ENCODE data around the gene ID1. TPM values are rescaled to one million over a fixed set of nuclear protein-coding genes. Genes with fewer than 3 reads are reported as not detected.

Gene ID1
- total RNA-seq, 2 donors from 2014 or later = 356 to 514 TPM

DNA sequence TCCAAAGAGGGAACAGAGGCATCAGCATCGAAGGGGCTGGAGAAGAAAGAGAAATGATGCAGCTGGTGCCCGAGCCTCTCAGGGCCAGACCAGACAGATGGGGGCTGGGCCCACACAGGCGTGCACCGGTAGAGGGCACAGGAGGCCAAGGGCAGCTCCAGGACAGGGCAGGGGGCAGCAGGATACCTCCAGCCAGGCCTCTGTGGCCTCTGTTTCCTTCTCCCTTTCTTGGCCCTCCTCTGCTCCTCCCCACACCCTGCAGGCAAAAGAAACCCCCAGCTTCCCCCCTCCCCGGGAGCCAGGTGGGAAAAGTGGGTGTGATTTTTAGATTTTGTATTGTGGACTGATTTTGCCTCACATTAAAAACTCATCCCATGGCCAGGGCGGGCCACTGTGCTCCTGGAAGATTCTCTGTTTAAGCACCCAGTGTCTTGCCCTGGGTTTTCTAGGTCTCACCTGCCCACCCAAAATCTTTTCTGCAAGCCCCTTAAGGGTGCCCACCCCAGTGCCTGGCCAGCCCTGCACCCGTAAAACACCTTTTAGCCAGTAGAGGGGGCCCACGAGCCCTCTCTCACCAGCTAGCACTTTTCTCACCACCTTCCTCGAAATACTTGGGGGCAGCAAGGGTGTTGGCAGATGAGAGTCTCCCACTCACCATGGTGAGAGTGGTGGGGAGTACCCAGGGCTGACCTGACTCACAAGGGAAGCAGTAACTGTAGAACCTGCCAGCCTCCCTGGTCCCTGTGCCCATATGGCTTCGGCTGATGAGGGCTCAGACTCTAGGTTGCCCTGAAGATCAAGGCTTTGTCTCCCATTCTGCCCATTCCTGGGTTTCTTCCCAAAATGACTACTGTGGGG is 35.7 kb upstream of the ID1 start:
- 33% methylated on average over 10 of the region's 10 CpGs for WGBS
- H3K36me3 ChIP-seq = peaks cover 0 to under 1% of the 10 kb centered on the region in 2 donors
- TF ChIP-seq POLR2AphosphoS5 (IDR thresholded peaks at IDR 0.05) (peak; percentile 32), POLR2A (IDR thresholded peaks at IDR 0.05) (no peak)
- TF ChIP-seq, protein P1, sequence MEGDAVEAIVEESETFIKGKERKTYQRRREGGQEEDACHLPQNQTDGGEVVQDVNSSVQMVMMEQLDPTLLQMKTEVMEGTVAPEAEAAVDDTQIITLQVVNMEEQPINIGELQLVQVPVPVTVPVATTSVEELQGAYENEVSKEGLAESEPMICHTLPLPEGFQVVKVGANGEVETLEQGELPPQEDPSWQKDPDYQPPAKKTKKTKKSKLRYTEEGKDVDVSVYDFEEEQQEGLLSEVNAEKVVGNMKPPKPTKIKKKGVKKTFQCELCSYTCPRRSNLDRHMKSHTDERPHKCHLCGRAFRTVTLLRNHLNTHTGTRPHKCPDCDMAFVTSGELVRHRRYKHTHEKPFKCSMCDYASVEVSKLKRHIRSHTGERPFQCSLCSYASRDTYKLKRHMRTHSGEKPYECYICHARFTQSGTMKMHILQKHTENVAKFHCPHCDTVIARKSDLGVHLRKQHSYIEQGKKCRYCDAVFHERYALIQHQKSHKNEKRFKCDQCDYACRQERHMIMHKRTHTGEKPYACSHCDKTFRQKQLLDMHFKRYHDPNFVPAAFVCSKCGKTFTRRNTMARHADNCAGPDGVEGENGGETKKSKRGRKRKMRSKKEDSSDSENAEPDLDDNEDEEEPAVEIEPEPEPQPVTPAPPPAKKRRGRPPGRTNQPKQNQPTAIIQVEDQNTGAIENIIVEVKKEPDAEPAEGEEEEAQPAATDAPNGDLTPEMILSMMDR (IDR thresholded peaks at IDR 0.05) = peak; percentile 72 to 83 (median 72)
- no peak for DNase-seq (ENCODE audit: low spot score)
- H3K27me3 ChIP-seq (replicated peaks; ENCODE audit: insufficient read depth) = no peaks in the 10 kb centered on the region
- no peak overlapping the region for H3K4me3 ChIP-seq
- peaks cover 6% of the 10 kb centered on the region for H3K4me1 ChIP-seq (replicated peaks)
- intact Hi-C loops (cut with DNase I) = no loop called here
- H3K27ac ChIP-seq = peak overlapping the region; percentile 49 to 57
- no peaks in the 10 kb centered on the region for H3K9me3 ChIP-seq

DNA sequence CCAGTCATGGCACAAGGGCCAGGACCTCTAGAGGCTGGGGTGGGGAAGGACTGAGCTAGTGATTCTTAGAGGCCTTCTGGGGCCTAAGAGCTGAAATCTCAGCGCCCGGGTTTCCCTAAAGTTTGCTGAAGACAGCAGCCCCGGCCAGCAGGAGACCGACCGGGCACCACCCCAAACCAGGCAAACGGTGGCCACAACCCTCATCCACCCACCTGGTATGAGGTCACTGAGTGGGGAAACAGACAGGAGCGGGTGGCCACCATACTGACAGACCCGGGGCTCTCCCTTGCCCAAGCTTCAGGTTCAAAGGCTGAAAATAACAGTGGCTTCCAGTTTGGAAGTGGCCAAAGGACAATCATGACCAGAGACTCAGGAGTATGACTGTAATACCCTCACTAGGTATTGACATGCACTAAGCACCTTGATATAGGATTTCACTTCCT is 35.0 kb upstream of the ID1 start:
- Histone ChIP-seq H3K27ac (peak overlapping the region; percentile 49 to 57), H3K9me3 (no peaks in the 10 kb centered on the region), H3K27me3 (replicated peaks; ENCODE audit: insufficient read depth) (no peaks in the 10 kb centered on the region), H3K36me3 (no peaks in the 10 kb centered on the region), H3K4me3 (no peak overlapping the region), H3K4me1 (replicated peaks) (peaks cover 6% of the 10 kb centered on the region)
- intact Hi-C loops (cut with DNase I) = no loop called here
- no peak for DNase-seq (ENCODE audit: low spot score)
- 69% methylated on average over 8 of the region's 8 CpGs for WGBS
- TF ChIP-seq POLR2AphosphoS5 (IDR thresholded peaks at IDR 0.05) = no peak
- TF ChIP-seq, protein P1 (IDR thresholded peaks at IDR 0.05) = no peak

DNA sequence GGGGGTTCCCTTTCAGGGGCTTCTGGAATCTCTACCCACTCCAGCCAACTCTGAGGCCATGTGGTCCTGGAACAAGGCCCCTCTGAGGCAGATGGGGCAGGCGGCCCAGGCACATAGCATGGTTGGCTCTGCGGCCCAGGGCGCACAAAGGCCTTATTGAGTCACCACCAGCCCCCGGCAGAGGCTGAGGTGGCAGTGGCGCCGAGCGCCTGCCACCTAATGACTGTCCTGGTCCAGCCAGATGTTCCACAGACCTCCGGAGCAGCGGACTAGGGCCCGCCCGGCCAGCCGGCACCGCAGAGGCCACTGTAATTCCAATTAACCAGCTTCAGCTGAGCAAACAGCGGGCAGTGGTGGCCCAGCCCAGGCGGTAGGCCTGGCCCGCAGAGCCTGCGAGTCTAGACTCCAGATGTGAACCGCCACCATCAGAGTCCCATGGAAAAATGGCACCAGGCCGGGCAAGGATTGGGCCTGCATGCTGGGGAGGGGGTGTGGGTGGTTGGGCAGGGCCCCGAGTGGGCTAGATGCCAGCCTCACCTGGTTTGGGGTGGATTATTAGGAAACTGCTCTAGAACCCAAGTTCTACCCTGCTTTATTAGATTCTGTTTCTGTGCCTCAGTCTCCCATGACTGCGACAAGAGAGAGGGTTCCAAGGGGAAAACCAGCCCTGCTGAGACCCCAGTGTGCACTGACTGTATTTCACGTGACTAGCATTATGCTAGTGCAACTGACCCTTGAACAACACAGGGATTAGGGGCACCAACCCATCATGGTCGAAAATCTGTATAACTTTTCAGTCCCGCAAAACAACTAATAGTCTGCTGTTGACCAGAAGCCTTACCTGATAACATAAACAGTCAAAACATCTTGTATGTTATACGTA is 34.1 kb upstream of the ID1 start:
- Histone ChIP-seq H3K9me3 (no peaks in the 10 kb centered on the region), H3K27me3 (replicated peaks; ENCODE audit: insufficient read depth) (no peaks in the 10 kb centered on the region), H3K4me1 (replicated peaks) (peaks cover 6% of the 10 kb centered on the region), H3K27ac (peak overlapping the region in 1 of 2 donors; percentile 89), H3K36me3 (no peaks in the 10 kb centered on the region), H3K4me3 (no peak overlapping the region)
- TF ChIP-seq POLR2AphosphoS5 (IDR thresholded peaks at IDR 0.05) (no peak), POLR2A (IDR thresholded peaks at IDR 0.05) (no peak)
- TF ChIP-seq, protein P1 (IDR thresholded peaks at IDR 0.05) = no peak
- DNase-seq (ENCODE audit: low spot score) = no peak
- intact Hi-C loops (cut with DNase I) = no loop called here
- WGBS = 84% methylated on average over 24 of the region's 25 CpGs

DNA sequence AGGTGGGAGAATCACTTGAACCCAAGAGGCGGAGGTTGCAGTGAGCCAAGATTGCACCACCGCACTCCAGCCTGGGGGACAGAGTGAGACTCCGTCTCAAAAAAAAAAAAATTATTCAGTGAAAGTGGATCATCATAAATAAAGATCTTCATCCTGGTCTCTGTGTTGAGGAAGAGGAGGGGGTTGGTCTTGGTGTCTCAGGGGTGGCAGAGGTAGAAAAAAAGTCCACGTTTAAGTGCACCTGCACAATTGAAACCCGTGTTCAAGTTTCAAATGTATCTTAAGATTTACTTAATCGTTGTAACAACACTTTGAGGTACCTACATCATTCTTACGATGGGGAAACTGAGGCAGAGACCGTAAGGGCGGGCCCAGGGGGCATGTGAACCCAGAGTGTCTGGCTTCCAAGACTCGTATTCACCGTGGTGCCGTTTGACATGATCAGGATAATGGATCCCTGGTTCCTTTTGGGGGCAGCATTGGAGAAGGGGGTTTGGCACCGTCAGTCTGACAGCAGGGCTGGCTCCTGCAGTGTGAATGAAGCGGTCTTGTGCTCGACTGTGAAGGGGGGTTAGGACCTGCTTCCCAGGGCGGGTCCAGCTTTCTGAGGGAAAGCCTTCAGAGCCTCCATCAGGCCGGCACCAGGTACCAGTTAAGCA is 32.9 kb upstream of the ID1 start:
- H3K27ac ChIP-seq = peak overlapping the region; percentile 85 to 89
- H3K27me3 ChIP-seq (replicated peaks; ENCODE audit: insufficient read depth) = no peaks in the 10 kb centered on the region
- no peaks in the 10 kb centered on the region for H3K9me3 ChIP-seq
- DNase-seq (ENCODE audit: low spot score) = no peak
- TF ChIP-seq POLR2AphosphoS5 (IDR thresholded peaks at IDR 0.05) = no peak
- TF ChIP-seq, protein P1 (IDR thresholded peaks at IDR 0.05) = no peak
- TF ChIP-seq POLR2A (IDR thresholded peaks at IDR 0.05) = no peak
- H3K4me3 ChIP-seq = peak overlapping the region; percentile 37 to 48
- H3K36me3 ChIP-seq = no peaks in the 10 kb centered on the region
- WGBS = 24% methylated on average over 17 of the region's 17 CpGs
- intact Hi-C loops (cut with DNase I) = loop anchor here (2.0 kb wide), 1 partner anchor 33 kb away; the partner anchor contains the start of gene ID1
- H3K4me1 ChIP-seq (replicated peaks) = peaks cover 6% of the 10 kb centered on the region
